CD4-positive, alpha-beta T cell (primary cell): Measurements from ENCODE around the gene ULK4. TPM values are rescaled to one million over a fixed set of nuclear protein-coding genes. Genes with fewer than 3 reads are reported as not detected.

Experiments
- ATAC-seq: fragments of 200-7000 bp; cut with Tn5 transposase; one replicate; pipeline ENCODE4 v1.10.0; 2022; ENCODE audit warnings: mild to moderate bottlenecking; ENCODE audit not compliant: poor library complexity
- CTCF ChIA-PET: fragments of 350-600 bp; sonication (Branson Sonifier 250); formaldehyde crosslinking; loops from one replicate; lab custom pipeline; 2021; ENCODE audit warnings: antibody characterized with exemption, inconsistent platforms; lab: Charles Lee
- POLR2A ChIA-PET: fragments of 350-600 bp; sonication (Branson Sonifier 250); formaldehyde crosslinking; loops from one replicate; lab custom pipeline; 2021; ENCODE audit warnings: antibody characterized with exemption, inconsistent platforms; lab: Charles Lee
- DNase-seq, 14 experiments: peaks; one replicate each; pipeline ENCODE4 v3.0.0-alpha.2; 2013 to 2020; ENCODE audit warnings: mixed read lengths in 2 of 14
- H3K27ac ChIP-seq, 2 donors: one replicate each; pipeline versions ENCODE4 v1.5.1 to v1.7.0; 2013; ENCODE audit warnings: low read length in 2 of 2, low read depth in 1 of 2, mild to moderate bottlenecking in 1 of 2
- H3K27me3 ChIP-seq, 2 experiments: 1 replicate in 1 of 2; 2 replicates in 1 of 2; pipeline versions ENCODE4 v1.6.1 to v1.7.0; 2013; ENCODE audit warnings: low read length in 2 of 2, control low read depth in 1 of 2, mild to moderate bottlenecking in 1 of 2, moderate library complexity in 1 of 2; ENCODE audit not compliant: insufficient read depth in 2 of 2, control insufficient read depth in 1 of 2
- H3K36me3 ChIP-seq: one replicate; pipeline ENCODE4 v1.6.1; 2013; ENCODE audit warnings: low read length, control low read depth; ENCODE audit not compliant: insufficient read depth
- H3K4me1 ChIP-seq: one replicate; pipeline ENCODE4 v1.6.1; 2013; ENCODE audit warnings: low read length, control low read depth; ENCODE audit not compliant: insufficient read depth
- H3K4me3 ChIP-seq: one replicate; pipeline ENCODE4 v1.5.1; 2013; ENCODE audit warnings: mild to moderate bottlenecking, low read length, moderate library complexity
- H3K9me3 ChIP-seq, 2 experiments: 1 replicate in 1 of 2; 2 replicates in 1 of 2; pipeline versions ENCODE4 v1.6.1 to v1.7.0; 2013; ENCODE audit warnings: low read length in 2 of 2, mild to moderate bottlenecking in 2 of 2, control low read depth in 1 of 2, moderate library complexity in 1 of 2; ENCODE audit not compliant: control insufficient read depth in 1 of 2, insufficient read depth in 1 of 2
- H3K27ac Mint-ChIP-seq: one replicate; pipeline ENCODE4 v1.8.0; 2020; ENCODE audit warnings: mixed read lengths
- H3K27me3 Mint-ChIP-seq: one replicate; pipeline ENCODE4 v1.8.0; 2021; ENCODE audit warnings: mixed read lengths
- H3K36me3 Mint-ChIP-seq: one replicate; pipeline ENCODE4 v1.8.0; 2021; ENCODE audit warnings: low read depth, mixed read lengths
- H3K4me1 Mint-ChIP-seq: one replicate; pipeline ENCODE4 v1.8.0; 2021; ENCODE audit warnings: low read depth, mixed read lengths
- H3K4me3 Mint-ChIP-seq: one replicate; pipeline ENCODE4 v1.8.0; 2020; ENCODE audit warnings: mild to moderate bottlenecking, mixed read lengths
- H3K9me3 Mint-ChIP-seq: one replicate; pipeline ENCODE4 v1.8.0; 2020; ENCODE audit warnings: mixed read lengths
- intact Hi-C, 2 experiments: fragments of 100-400 bp; cut with DNase I in 1 of 2; cut with micrococcal nuclease in 1 of 2; formaldehyde crosslinking; loops; one replicate each; pipeline versions ENCODE4 v1.15.1 to v1.9.0; 2023 to 2025; cut with DNase I, micrococcal nuclease
- total RNA-seq, 174 experiments: library from RNA in 2 of 174; stranded (reverse) in 2 of 174; gene quantifications; one replicate each; pipeline ENCODE4 v1.2.3 and lab custom pipeline; 2021 to 2026
- TF ChIP-seq, protein P1 (sequence below): fragments of 200-600 bp; IDR thresholded peaks from one replicate; pipeline ENCODE4 v1.8.0; 2022; ENCODE audit warnings: antibody characterized with exemption, mild to moderate bottlenecking

Gene ULK4
- total RNA-seq, 2 experiments from 2014 or later, result 23.8 to 28.6 TPM

DNA sequence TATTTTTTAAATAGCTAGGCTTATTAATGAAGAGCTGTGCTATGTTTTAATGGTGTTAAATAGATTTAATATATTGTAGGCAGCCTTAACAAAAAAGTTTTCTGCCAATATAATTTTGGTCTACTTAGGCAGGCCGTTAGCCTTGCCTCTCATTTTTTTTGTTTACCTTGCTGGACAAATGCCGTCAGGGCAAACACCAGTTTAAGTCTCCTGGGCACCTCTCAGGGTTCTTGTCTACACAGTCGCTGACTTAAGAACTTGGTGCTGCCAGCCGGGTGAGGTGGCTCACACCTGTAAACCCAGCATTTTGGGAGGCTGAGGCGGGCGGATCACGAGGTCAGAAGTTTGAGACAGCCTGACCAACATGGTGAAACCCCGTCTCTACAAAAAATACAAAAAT, 153.3 kb downstream of the ULK4 start:
- intact Hi-C loops, result no loop called here
- Histone ChIP-seq H3K27me3 (no peaks in the 10 kb centered on the region), H3K9me3 (no peaks in the 10 kb centered on the region), H3K4me1 (no peaks in the 10 kb centered on the region), H3K4me3 (no peak overlapping the region), H3K36me3 (no peaks in the 10 kb centered on the region), H3K27ac (no peak overlapping the region)
- Mint-ChIP-seq H3K4me1 (no peaks in the 10 kb centered on the region), H3K36me3 (peaks cover 43% of the 10 kb centered on the region), H3K9me3 (no peaks in the 10 kb centered on the region), H3K4me3 (no peak overlapping the region), H3K27ac (no peak overlapping the region), H3K27me3 (no peaks in the 10 kb centered on the region)
- no peak for DNase-seq
- ATAC-seq, result no peak
- ChIA-PET CTCF (no interaction called here), POLR2A (no interaction called here)
- TF ChIP-seq, protein P1, sequence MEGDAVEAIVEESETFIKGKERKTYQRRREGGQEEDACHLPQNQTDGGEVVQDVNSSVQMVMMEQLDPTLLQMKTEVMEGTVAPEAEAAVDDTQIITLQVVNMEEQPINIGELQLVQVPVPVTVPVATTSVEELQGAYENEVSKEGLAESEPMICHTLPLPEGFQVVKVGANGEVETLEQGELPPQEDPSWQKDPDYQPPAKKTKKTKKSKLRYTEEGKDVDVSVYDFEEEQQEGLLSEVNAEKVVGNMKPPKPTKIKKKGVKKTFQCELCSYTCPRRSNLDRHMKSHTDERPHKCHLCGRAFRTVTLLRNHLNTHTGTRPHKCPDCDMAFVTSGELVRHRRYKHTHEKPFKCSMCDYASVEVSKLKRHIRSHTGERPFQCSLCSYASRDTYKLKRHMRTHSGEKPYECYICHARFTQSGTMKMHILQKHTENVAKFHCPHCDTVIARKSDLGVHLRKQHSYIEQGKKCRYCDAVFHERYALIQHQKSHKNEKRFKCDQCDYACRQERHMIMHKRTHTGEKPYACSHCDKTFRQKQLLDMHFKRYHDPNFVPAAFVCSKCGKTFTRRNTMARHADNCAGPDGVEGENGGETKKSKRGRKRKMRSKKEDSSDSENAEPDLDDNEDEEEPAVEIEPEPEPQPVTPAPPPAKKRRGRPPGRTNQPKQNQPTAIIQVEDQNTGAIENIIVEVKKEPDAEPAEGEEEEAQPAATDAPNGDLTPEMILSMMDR, result no peak

- H3K36me3 ChIP-seq, result no peaks in the 10 kb centered on the region
- TF ChIP-seq, protein P1, result no peak
- H3K4me1 ChIP-seq, result no peaks in the 10 kb centered on the region
- ChIA-PET CTCF (no interaction called here), POLR2A (no interaction called here)
- H3K27me3 Mint-ChIP-seq, result no peaks in the 10 kb centered on the region
- no peaks in the 10 kb centered on the region for H3K27me3 ChIP-seq
- H3K4me1 Mint-ChIP-seq, result no peaks in the 10 kb centered on the region
- no peak for DNase-seq
- no peaks in the 10 kb centered on the region for H3K9me3 ChIP-seq
- no peaks in the 10 kb centered on the region for H3K9me3 Mint-ChIP-seq
- ATAC-seq, result no peak
- no peak overlapping the region for H3K4me3 ChIP-seq
- H3K4me3 Mint-ChIP-seq, result no peak overlapping the region
- H3K36me3 Mint-ChIP-seq, result peaks cover 47% of the 10 kb centered on the region
- intact Hi-C loops, result no loop called here
- H3K27ac ChIP-seq, result no peak overlapping the region
- no peak overlapping the region for H3K27ac Mint-ChIP-seq
These were observed 153.8 kb downstream of the ULK4 start for GRCh38 chr3:41808152-41808551.

- TF ChIP-seq, protein P1, result no peak
- intact Hi-C loops, result no loop called here
- H3K36me3 ChIP-seq, result no peaks in the 10 kb centered on the region
- Mint-ChIP-seq H3K4me3 (no peak overlapping the region), H3K4me1 (no peaks in the 10 kb centered on the region), H3K36me3 (peaks cover 42% of the 10 kb centered on the region), H3K9me3 (no peaks in the 10 kb centered on the region), H3K27me3 (no peaks in the 10 kb centered on the region), H3K27ac (no peak overlapping the region)
- ChIA-PET POLR2A (no interaction called here), CTCF (no interaction called here)
- DNase-seq (no peak), ATAC-seq (no peak)
- no peak overlapping the region for H3K4me3 ChIP-seq
- no peaks in the 10 kb centered on the region for H3K4me1 ChIP-seq
- no peak overlapping the region for H3K27ac ChIP-seq
- no peaks in the 10 kb centered on the region for H3K27me3 ChIP-seq
- no peaks in the 10 kb centered on the region for H3K9me3 ChIP-seq
These were observed 166.9 kb downstream of the ULK4 start for GRCh38 chr3:41794748-41795589.
